Ovary (tissue), 9 donors: ENCODE results near the gene SBF2. TPM values are rescaled to one million over a fixed set of nuclear protein-coding genes. Genes with fewer than 3 reads are reported as not detected.
"Not testable (repeated sequence)": the region's sequence is repeated elsewhere in the genome, so short reads cannot be mapped to it uniquely, and the experiment has no call there.

Experiments
- DNase-seq, 5 donors: peaks; one replicate each; pipeline ENCODE4 v3.0.0-alpha.2; 2019 to 2020
- H3K27ac ChIP-seq, 2 donors: fragments of 200-600 bp; one replicate each; pipeline versions ENCODE4 v1.5.1 to v1.8.0; 2019 to 2022
- H3K27me3 ChIP-seq: fragments of 200-600 bp; one replicate; pipeline ENCODE4 v1.8.0; 2022
- H3K36me3 ChIP-seq: fragments of 200-600 bp; sonication (generic); one replicate; pipeline ENCODE4 v1.5.1; 2019
- H3K4me1 ChIP-seq: one replicate; pipeline ENCODE4 v1.8.1; 2013; ENCODE audit warnings: mild to moderate bottlenecking, moderate library complexity; ENCODE audit not compliant: insufficient read depth
- H3K4me3 ChIP-seq: fragments of 200-600 bp; sonication (generic); one replicate; pipeline ENCODE4 v1.5.1; 2017
- H3K9me3 ChIP-seq, 2 donors: fragments of 200-600 bp in 1 of 2; sonication (generic) in 1 of 2; one replicate each; pipeline versions ENCODE4 v1.5.1 to v1.8.1; 2013 to 2019; ENCODE audit warnings: mild to moderate bottlenecking in 1 of 2, moderate library complexity in 1 of 2
- EP300 ChIP-seq: sonication (generic); formaldehyde crosslinking; IDR thresholded peaks from one replicate; pipeline ENCODE4 v1.6.1; 2017; ENCODE audit warnings: antibody characterized with exemption
- POLR2A ChIP-seq: fragments of 450-650 bp; IDR thresholded peaks from one replicate; pipeline ENCODE4 v1.6.1; 2017; ENCODE audit warnings: antibody characterized with exemption, mild to moderate bottlenecking, moderate library complexity
- WGBS, 3 donors: extraction: QIAGEN DNeasy Blood & Tissue Kit in 1 of 3; methylation state at CpG; one replicate each; pipeline versions ENCODE4 v1.1.5 to v1.1.7; 2013 to 2017; 5-methylcytosine and 5-hydroxymethylcytosine counted together
- intact Hi-C, 4 donors: fragments of 100-400 bp; cut with DNase I; formaldehyde crosslinking; loops; one replicate each; pipeline versions ENCODE4 v1.11.0 to v1.15.1; 2022 to 2023
- polyA plus RNA-seq, 2 donors: library from polyadenylated mRNA; stranded (reverse); fragments of 200-250 nt in 1 of 2; fragments of 350-450 nt in 1 of 2; fragmentation: Illumina TruSeq in 1 of 2; extraction: RNeasy Lipid Tissue Mini Kit (QIAGEN cat#74804) in 1 of 2; gene quantifications; one replicate each; pipeline ENCODE4 v1.2.3, GENCODE V29; 2013 to 2014
- total RNA-seq, 7 donors: library from RNA; depleted of rRNA in 2 of 7; stranded (reverse); fragments of >200 nt in 2 of 7; fragmentation: NEBNext Ultra II Directional in 3 of 7; extraction: Animal tissue kit (Norgen Biotek cat#: 25700) in 3 of 7; gene quantifications; one replicate each; pipeline versions ENCODE4 v1.1.0 to v1.2.4, GENCODE V29; 2016 to 2023
- TF ChIP-seq, protein P1 (sequence below), 3 donors: fragments of 450-650 bp in 2 of 3; fragments of 200-600 bp in 1 of 3; IDR thresholded peaks; one replicate each; pipeline versions ENCODE4 v1.5.1 to v1.8.0; 2016 to 2022; ENCODE audit warnings: antibody characterized with exemption in 3 of 3, mild to moderate bottlenecking in 1 of 3
- donor health status: DM: no; HTN: no; CAD: no; lungs with moderate emphysema.
- donor health status: DM: no; HTN: no; CAD: no.
- donor health status: Bipolar disorder and iron deficiency.
- donor health status: DM: yes; HTN: yes; CAD: no.
- donor health status: DM: no; HTN: no; CAD: no.
- donor health status: DM: yes; HTN: yes; CAD: no.

SBF2 gene
- total and polyA plus RNA-seq, 9 donors = 27.4 to 77.5 (median 50.8) TPM

DNA sequence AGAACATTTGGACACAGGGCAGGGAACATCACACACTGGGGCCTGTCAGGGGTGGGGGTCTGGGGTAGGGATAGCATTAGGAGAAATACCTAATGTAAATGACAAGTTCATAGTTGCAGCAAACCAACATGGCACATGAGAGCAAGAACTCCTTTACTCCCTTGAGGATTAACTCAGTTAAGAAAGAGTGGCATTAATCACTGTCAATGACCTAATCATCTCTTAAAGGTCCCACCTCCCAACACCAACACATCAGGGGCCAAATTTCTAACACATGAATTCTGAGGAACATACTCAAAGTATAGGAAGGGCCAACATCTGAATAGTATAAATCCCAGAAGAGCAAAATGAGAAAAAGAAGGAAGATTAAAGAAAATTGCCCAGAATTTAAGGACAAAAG, 357.3 kb downstream of the SBF2 start:
- Histone ChIP-seq H3K27me3 (no peaks in the 10 kb centered on the region), H3K27ac (no peak overlapping the region), H3K4me1 (no peaks in the 10 kb centered on the region), H3K9me3 (no peaks in the 10 kb centered on the region), H3K36me3 (no peaks in the 10 kb centered on the region), H3K4me3 (no peak overlapping the region)
- DNase-seq = no peak
- TF ChIP-seq EP300 = no peak
- TF ChIP-seq POLR2A = no peak
- TF ChIP-seq, protein P1, sequence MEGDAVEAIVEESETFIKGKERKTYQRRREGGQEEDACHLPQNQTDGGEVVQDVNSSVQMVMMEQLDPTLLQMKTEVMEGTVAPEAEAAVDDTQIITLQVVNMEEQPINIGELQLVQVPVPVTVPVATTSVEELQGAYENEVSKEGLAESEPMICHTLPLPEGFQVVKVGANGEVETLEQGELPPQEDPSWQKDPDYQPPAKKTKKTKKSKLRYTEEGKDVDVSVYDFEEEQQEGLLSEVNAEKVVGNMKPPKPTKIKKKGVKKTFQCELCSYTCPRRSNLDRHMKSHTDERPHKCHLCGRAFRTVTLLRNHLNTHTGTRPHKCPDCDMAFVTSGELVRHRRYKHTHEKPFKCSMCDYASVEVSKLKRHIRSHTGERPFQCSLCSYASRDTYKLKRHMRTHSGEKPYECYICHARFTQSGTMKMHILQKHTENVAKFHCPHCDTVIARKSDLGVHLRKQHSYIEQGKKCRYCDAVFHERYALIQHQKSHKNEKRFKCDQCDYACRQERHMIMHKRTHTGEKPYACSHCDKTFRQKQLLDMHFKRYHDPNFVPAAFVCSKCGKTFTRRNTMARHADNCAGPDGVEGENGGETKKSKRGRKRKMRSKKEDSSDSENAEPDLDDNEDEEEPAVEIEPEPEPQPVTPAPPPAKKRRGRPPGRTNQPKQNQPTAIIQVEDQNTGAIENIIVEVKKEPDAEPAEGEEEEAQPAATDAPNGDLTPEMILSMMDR (IDR thresholded peaks at IDR 0.05) = no peak
- intact Hi-C loops = no loop called here

DNA sequence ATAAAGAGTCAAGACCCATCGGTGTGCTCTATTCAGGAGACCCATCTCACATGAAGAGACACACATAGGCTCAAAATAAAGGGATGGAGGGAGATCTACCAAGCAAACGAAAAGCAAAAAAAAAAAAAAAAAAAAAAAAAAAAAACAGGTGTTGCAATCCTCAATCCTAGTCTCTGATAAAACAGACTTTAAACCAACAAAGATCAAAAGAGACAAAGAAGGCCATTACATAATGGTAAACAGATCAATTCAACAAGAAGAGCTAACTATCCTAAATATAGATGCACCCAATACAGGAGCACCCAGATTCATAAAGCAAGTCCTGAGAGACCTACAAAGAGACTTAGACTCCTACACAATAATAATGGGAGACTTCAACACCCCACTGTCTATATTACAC, 361.2 kb downstream of the SBF2 start:
- intact Hi-C loops, DNase-seq, H3K27me3 ChIP-seq, H3K36me3 ChIP-seq, H3K27ac ChIP-seq, H3K9me3 ChIP-seq, H3K4me3 ChIP-seq, H3K4me1 ChIP-seq: not testable (repeated sequence)
- 91 to 98% (median 96%) methylated on average over 2 of the region's 2 CpGs for WGBS, 3 donors

DNA sequence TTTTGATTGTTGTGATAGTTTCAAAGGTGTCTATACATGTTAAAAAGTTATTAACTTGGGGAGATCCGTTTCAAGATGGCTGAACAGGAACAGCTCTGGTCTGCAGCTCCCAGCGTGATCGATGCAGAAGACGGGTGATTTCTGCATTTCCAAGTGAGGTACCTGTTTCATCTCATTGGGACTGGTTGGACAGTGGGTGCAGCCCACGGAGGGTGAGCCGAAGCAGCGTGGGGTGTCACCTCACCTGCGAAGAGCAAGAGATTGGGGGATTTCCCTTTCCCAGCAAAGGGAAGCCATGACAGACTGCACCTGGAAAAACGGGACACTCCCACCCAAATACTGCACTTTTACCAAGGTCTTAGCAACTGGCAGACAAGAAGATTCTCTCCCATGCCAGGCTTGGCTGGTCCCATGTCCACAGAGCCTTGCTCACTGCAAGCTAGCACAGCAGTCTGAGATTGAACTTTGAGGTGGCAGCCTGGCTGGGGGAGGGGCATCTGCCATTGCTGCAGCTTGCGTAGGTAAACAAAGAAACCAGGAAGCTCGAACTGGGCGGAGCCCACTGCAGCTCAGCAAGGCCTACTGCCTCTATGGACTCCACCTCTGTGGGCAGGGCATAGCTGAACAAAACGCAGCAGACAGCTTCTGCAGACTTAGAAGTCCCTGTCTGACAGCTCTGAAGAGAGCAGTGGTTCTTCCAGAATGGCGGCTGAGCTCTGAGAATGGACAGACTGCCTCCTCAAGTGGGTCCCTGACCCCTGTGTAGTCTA, 363.3 kb downstream of the SBF2 start:
- WGBS, 3 donors = 89 to 92% (median 91%) methylated on average over 14 of the region's 14 CpGs
- H3K4me3 ChIP-seq, DNase-seq, H3K27ac ChIP-seq, intact Hi-C loops, H3K9me3 ChIP-seq, H3K36me3 ChIP-seq, H3K4me1 ChIP-seq, H3K27me3 ChIP-seq: not testable (repeated sequence)

DNA sequence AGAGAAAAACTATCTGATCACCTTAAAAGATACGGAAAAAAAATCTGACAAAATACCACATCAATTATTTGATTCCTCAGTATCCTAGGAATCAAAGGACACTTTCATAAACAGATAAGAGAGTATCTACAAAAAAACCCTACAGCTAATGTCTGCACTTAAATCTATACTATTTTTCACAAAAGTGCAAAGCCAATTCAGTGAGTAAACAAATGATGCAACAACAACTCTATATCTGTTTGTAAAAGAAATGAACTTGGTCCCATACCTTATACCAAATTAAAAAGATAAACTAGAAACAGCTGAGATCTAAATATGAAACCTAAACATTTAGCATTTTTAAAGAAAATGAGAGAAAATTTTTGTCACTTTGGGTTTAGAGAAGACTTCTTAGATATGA, 366.3 kb downstream of the SBF2 start:
- H3K4me1 ChIP-seq = no peaks in the 10 kb centered on the region
- DNase-seq = no peak
- TF ChIP-seq POLR2A (no peak), EP300 (no peak)
- TF ChIP-seq, protein P1 (IDR thresholded peaks at IDR 0.05) = no peak
- no peak overlapping the region for H3K4me3 ChIP-seq
- no peak overlapping the region for H3K27ac ChIP-seq
- intact Hi-C loops = no loop called here
- no peaks in the 10 kb centered on the region for H3K9me3 ChIP-seq
- no peaks in the 10 kb centered on the region for H3K36me3 ChIP-seq
- no peaks in the 10 kb centered on the region for H3K27me3 ChIP-seq
- WGBS, 3 donors = 94 to 100% (median 98%) methylated on average over 1 of the region's 1 CpG

DNA sequence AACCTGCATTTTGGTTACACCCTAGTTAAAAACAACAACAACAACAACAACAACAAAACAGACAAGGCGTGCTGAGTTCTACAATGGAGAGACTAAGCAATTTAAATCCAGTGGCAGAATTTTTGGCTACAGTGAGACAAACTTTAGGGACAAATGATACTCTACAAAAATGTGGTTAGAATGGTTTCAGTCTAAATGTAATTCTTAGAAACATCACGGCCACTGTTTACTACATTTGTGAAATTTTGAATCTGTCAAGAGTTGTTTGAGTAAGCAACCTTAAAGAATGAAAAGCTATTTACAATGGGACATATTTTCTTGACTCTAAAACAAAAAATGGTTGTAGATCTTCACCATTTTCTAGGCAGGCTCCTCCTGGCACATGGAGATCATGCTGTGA, 370.7 kb downstream of the SBF2 start:
- 42 to 68% (median 61%) methylated on average over 2 of the region's 2 CpGs for WGBS, 3 donors
- H3K36me3 ChIP-seq = no peaks in the 10 kb centered on the region
- no peaks in the 10 kb centered on the region for H3K4me1 ChIP-seq
- no peak for DNase-seq
- no peaks in the 10 kb centered on the region for H3K9me3 ChIP-seq
- no peak overlapping the region for H3K27ac ChIP-seq
- intact Hi-C loops = no loop called here
- no peaks in the 10 kb centered on the region for H3K27me3 ChIP-seq
- H3K4me3 ChIP-seq = no peak overlapping the region
- TF ChIP-seq, protein P1 (IDR thresholded peaks at IDR 0.05) = no peak
- no peak for TF ChIP-seq EP300
- no peak for TF ChIP-seq POLR2A
